Astrocyte of the hippocampus (primary cell): ENCODE results near the gene RNASEH2A.

ENCODE experiments used
- DNase-seq: peaks from one replicate; pipeline ENCODE4 v3.0.0; 2011; ENCODE audit warnings: low read depth, low spot score

Gene RNASEH2A

GRCh38 chr19:12782424-12783290 is 23.7 kb upstream of the RNASEH2A start:
- peak; percentile 88 for DNase-seq

DNA sequence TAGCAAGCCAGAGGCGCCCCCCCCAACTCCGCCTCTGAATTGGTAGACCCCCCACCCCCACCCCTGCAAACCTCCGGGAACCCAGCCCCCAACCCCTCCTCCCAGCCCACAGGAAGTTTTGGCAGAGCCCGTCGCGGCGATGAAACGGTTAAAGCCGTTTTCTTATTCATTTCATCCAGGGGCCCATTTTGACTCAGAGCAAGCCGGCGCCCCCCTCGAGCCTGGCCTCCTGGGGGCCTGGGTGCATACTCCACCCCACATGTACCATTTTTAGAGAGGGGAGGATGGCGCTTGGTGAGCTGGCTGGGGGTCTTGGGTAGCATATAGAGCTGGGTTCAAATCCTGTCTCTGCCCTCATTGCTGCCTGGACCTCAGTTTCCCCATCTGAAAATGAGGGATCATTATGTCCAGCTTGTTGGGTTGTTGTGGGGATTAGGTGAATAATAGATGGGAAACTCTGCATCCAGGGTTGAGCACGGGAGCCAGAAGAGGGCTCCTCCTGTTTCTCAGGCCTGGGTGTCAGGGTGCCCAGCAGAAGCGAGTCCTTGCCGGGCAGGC is 23.0 kb upstream of the RNASEH2A start:
- no peak for DNase-seq

- DNase-seq: peak; percentile 44
Measured at GRCh38 chr19:12783849-12784393, 22.5 kb upstream of the RNASEH2A start.

DNA sequence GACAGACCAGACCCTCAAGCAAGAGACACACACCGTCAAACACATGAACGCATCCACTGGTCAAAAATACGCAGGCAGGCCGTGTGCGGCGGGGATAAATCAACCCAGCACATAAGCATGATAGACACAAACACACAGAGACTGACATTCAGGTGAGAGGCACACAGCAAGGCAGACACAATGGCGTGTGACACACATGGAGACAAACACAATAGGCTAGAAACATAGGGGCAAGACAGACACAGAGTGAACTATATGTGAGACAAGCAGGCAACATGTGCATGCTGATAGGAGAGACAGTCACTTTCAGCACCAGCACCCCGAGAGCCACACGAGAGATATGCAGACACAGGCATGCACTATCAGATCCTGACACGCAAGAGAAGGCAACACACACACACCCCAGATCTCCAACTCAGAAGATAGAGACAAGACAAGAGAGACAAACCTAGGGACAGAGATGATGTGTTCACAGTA is 22.0 kb upstream of the RNASEH2A start:
- peak; percentile 19 for DNase-seq

DNA sequence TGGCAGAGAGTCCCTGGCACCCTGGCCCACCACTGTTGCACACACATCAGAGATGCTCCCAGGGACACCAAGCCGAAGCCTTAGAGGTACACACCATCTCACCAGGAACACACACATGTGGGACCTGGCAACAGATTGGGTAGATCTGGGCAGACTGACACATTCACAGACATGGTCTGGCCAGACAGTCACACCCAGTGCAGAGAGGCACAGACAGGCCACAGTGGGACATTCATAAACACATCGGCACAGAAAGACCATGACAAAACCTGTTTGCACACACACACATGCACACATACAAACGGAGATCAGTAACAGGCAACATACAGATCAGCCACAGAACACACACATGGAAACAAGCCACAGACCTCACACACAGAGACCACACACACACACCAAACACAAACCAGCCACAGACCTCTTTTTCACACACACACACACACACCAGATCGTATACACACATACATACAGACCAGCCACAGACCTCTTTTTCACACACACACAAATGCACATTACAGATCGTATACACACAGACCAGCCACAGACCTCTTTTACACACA is 21.4 kb upstream of the RNASEH2A start:
- DNase-seq: peak; percentile 27

DNA sequence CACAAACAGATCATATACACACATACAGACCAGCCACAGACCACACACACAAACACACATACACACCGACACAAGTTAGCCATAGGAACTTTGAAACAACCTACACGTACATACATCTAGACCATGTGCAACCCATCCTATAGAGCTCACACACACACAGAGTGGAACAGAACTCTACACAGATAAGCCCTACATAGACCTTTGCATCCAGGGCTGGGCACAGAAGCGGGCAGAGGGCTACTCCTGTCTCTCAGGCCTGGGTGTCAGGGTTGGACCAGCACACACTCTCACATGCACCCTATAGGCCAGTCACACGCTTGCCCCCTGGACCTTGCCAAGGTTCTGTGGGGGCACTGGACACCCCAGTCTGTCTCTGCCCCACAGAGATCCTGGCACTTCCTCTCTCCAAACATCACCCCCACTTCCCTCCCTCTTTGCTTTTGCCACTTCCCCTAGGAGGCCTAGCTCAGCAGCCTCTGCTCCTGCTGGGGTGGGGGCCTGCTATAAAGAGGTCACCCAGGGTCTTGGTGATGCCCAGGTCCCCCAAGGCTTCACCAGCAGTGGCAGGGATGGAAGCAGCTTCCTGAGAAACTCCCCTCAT is 20.9 kb upstream of the RNASEH2A start:
- no peak for DNase-seq

GRCh38 chr19:12786141-12786870 is 20.1 kb upstream of the RNASEH2A start:
- no peak for DNase-seq

DNA sequence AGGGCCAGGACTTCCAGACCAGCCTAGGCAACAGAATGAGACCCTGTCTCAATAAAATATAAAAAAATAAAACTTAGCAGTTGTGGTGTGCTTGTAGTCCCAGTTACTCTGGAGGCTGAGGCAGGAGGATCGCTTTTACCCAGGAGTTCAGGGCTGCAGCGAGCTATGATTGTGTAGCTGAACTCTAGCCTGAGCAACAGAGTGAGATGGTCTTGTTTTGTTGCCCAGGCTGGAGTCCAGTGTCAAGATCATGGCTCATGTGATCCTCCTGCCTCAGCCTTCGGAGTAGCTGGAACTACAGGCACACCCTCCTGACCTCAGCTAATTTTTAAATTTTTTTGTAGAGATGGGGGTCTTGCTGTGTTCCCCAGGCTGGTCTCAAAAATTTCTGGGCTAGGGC is 19.4 kb upstream of the RNASEH2A start:
- no peak for DNase-seq

DNA sequence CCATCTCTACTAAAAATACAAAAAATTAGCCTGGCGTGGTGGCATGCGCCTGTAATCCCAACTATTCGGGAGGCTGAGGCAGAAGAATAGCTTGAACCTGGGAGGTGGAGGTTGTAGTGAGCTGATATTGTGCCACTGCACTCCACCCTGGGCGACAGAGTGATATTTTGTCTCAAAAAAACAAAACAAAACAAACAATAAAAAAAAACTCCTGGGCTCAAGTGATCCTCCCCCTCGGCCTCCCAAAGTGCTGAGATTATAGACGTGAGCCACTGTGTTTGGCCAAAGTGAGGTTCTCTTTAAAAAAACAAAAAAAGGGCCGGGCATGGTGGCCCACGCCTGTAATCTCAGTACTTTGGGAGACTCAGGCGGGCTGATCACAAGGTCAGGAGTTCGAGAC is 18.9 kb upstream of the RNASEH2A start:
- DNase-seq: no peak

GRCh38 chr19:12788042-12788681 is 18.2 kb upstream of the RNASEH2A start:
- DNase-seq: no peak

DNA sequence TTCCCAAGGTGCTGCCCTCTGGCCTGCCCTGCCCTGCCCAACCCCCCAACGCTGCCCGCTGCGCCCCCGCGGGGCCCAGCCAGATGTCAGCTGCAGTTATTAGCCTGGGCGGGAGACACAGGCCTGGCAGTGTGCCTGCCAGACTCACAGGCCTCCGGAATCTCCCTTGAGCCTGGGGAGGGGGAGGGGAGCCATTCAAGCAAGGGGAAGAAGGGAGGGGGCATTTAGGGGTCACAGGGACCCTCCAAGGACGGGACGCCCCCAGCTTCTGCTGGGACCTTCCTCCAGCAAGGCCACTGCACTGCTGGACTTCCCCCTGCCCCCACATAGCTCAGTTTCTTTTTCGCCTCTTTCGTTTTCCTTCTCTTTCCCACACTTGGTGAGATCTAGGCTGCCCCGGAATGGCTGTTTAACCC is 17.7 kb upstream of the RNASEH2A start:
- DNase-seq: peak; percentile 86

- no peak for DNase-seq
Measured at GRCh38 chr19:12789098-12789903, 17.1 kb upstream of the RNASEH2A start.

DNA sequence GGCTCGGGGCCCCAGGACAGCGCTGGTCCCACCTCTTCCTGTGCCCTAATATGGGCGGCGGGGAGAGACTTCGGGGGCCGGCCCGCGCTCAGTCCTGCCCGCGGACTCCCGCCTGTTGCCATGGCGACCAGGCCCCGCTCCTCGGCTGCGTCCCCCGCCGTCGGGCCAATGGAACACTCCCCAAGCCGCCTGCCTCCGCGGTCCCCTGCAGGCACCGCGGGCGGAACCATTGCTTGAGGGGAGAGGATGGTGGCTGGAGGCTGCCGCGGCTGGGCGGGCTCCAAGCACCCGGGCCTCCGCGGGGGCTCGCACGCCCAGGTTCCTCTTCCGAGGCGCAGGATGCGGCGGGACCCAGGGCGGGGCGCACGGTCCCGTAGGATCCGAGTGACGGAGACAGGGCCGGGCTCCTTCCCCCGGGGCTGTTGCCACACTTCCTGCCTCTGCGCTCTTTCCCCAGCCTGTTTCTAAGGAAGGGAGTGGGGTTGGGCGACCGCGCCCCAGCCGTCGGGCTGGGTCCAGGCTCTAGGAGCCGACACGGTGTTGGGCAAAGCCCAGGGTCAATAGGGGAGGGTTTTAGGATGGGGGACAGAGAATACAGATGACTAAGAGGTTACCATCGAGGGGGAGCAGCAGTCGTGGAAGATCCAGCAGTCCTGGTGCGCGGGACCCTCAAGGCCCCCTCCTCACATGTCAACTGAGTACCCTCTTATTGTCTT is 16.3 kb upstream of the RNASEH2A start:
- peak; percentile 99 for DNase-seq

DNA sequence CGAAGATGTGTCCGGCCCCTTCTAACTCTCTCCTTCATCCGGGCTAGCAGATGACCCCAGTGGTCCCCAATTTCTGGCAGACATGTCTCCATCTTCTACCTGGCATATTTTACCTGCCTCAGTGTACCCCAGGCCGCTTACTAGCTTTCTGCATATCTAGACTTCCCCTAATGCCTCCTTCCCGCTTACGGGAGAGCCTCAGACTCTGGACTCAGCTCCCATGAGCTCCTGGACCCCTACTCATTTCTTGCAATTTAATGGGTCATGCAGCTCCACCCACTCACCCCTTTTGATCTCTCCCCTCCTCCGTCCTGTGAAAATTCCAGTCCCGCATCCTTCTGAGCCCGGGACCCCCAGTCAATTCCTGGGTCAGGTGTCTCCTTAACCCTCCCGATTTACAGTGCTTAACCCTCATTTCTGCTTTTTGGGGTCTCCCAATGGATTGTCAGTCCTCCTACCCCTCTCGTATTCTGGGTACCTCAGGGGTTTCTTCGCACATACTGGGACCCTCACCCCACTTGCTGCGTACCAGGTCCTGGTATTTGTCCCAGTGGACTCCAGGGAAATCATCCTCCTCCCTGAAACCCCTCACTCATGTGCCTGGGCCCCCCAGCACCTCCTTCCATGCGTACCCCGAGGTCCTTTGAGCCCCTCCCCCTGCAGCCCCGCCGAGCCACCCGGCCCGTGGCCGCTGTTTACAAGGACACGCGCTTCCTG is 15.6 kb upstream of the RNASEH2A start:
- DNase-seq: peak; percentile 26

DNA sequence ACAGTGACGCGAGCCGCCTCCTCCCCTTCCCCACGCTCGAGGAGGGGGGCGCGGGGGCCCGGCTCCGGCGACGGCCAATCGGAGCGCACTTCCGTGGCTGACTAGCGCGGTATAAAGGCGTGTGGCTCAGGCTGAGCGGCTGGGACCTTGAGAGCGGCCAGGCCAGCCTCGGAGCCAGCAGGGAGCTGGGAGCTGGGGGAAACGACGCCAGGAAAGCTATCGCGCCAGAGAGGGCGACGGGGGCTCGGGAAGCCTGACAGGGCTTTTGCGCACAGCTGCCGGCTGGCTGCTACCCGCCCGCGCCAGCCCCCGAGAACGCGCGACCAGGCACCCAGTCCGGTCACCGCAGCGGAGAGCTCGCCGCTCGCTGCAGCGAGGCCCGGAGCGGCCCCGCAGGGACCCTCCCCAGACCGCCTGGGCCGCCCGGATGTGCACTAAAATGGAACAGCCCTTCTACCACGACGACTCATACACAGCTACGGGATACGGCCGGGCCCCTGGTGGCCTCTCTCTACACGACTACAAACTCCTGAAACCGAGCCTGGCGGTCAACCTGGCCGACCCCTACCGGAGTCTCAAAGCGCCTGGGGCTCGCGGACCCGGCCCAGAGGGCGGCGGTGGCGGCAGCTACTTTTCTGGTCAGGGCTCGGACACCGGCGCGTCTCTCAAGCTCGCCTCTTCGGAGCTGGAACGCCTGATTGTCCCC is 14.9 kb upstream of the RNASEH2A start, which contains the start of gene JUNB:
TSS of gene JUNB (plus strand) at position 142 of the 706 bp plus-strand sequence. CDS start at position 428, 286 bp downstream.
- peak; percentile 99 for DNase-seq

- peak; percentile 67 for DNase-seq
Measured at GRCh38 chr19:12792051-12792852, 14.1 kb upstream of the RNASEH2A start.

DNA sequence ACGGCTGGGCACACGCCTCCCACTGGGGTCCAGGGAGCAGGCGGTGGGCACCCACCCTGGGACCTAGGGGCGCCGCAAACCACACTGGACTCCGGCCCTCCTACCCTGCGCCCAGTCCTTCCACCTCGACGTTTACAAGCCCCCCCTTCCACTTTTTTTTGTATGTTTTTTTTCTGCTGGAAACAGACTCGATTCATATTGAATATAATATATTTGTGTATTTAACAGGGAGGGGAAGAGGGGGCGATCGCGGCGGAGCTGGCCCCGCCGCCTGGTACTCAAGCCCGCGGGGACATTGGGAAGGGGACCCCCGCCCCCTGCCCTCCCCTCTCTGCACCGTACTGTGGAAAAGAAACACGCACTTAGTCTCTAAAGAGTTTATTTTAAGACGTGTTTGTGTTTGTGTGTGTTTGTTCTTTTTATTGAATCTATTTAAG is 13.5 kb upstream of the RNASEH2A start:
- no peak for DNase-seq
